DMS 273 (cell line): ENCODE data around the gene ATP5F1B.
"Not testable (repeated sequence)": the region's sequence is repeated elsewhere in the genome, so short reads cannot be mapped to it uniquely, and the experiment has no call there.

Experiments used
- DNase-seq: peaks from one replicate; lab custom pipeline; 2025; ENCODE audit not compliant: unreplicated experiment; lab: John Stamatoyannopoulos, UW

ATP5F1B gene

GRCh38 chr12:56648023-56648422 is 2.2 kb upstream of the ATP5F1B start:
- DNase-seq: not testable (repeated sequence)

- peak; percentile 23 for DNase-seq
Observed at GRCh38 chr12:56645201-56645716, 525 bp downstream of the ATP5F1B start.

DNA sequence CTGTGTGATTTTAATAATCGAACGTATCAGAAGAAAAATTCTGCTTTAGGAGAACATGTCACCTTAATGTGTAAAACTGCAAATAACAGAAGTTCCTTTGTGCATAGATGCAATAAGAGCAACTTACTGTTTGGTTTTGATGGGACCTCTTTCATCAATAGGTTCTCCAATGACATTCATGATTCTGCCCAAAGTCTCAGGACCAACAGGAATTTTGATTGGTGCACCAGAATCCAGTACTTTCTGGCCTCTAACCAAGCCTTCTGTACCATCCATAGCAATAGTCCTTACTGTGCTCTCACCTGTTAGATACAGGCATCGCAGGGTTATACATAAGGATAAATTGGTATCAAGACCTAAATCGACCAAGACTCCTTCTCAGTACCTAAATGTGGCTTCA is 1.1 kb downstream of the ATP5F1B start:
- DNase-seq: peak; percentile 20

- DNase-seq: no peak
Observed at GRCh38 chr12:56641219-56641618, 4.6 kb downstream of the ATP5F1B start.

- no peak for DNase-seq
Observed at GRCh38 chr12:56637621-56638020, 8.2 kb downstream of the ATP5F1B start.

GRCh38 chr12:56636675-56637540 is 8.9 kb downstream of the ATP5F1B start:
- peak; percentile 99 for DNase-seq

- DNase-seq: peak; percentile 88
Observed at GRCh38 chr12:56635806-56636674, 9.7 kb downstream of the ATP5F1B start.

GRCh38 chr12:56634837-56635791 is 10.7 kb downstream of the ATP5F1B start:
- peak; percentile 85 for DNase-seq

DNA sequence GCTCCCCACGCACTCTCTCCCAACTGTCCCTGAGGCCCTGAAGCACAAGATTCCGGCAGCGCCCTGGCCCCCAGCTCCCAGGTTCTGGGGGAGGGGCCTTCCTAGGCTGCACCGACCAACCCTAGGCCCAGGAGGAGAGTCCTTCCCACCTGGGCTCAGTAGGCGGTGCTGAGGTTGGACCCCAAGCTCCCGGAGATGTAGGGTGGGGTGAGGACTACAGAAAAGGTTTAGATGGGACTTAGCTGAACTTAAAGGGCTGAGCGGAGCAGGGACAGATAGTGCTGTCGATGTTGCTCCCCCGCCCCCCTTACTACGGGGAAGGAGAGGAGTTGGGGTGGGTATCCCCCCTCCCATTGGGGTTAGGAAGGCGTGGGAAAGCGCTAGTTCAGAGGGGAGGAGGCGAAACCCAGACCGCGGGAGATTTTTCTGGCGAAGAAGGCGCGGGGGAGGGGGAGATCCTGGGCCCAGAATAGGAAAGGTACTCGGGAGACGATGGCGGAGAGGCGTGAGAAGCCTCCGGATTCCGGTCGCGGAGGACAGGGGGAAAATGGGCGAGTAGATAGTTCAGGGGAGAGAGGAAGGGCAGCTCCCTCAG is 11.4 kb downstream of the ATP5F1B start:
- DNase-seq: peak; percentile 62

DNA sequence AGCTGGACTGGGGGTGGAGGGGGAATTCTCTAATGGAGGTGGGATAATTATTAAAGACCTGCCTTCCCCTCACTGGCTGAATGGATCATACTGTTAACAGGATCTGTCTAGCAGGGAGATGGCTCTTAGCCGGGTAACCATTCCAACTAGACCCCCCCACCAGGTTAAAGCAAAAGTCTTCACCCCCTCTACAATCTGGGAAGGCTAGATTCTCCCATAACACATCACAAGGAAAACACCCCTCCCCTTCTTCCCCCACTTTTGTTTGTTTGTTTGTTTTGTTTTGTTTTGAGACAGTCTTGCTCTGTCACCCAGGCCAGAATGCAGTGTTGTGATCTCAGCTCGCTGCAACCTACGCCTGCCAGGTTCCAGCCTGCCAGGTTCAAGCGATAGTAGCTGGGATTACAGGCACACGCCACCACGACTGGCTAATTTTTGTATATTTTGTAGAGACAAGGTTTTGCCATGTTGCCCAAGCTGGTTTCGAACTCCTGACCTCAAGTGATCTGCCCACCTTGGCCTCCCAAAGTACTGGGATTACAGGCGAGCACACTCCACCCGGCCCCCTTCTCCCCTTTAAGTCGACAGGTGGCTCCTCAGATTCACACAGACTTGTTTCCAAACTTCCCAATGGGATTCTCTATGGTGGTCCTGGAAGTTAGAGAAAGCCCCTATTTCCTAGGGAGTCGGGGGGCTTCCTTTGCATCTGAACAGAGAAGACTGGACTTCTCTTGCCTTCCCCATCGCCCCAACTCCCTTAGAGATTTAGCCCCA is 12.1 kb downstream of the ATP5F1B start:
- peak; percentile 44 for DNase-seq

- peak; percentile 65 for DNase-seq
Observed at GRCh38 chr12:56632701-56633467, 12.9 kb downstream of the ATP5F1B start.

- peak; percentile 53 for DNase-seq
Observed at GRCh38 chr12:56631790-56632700, 13.7 kb downstream of the ATP5F1B start.

DNA sequence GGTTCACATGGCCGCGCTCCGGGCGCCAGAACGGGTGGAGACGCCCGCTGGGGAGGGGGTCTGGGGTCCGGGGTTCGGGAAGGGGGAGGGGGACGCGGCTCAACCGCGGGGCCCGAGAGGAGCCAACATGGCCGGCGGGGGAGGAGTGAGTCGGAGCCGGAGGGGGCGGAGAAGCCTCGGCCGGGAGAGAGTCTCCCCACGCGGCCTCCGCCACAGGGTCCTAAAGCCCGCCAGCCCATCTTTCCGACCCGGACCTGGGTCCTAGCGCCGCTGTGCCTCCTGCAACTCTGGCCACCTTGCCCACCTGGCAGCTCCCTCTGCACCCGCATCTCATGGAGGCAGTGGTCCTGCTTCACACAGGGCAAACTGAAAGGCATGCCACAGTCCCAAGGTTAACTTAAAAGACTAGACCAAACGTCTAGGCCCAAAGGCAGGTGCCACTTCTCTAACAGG is 15.6 kb downstream of the ATP5F1B start, which contains the start of gene BAZ2A:
Gene BAZ2A (minus strand): TSS at position 147 of the 453 bp plus-strand sequence. CDS start 12,796 bp downstream, outside the sequence.
- DNase-seq: peak; percentile 89

GRCh38 chr12:56629459-56630179 is 16.2 kb downstream of the ATP5F1B start:
- DNase-seq: peak; percentile 41

DNA sequence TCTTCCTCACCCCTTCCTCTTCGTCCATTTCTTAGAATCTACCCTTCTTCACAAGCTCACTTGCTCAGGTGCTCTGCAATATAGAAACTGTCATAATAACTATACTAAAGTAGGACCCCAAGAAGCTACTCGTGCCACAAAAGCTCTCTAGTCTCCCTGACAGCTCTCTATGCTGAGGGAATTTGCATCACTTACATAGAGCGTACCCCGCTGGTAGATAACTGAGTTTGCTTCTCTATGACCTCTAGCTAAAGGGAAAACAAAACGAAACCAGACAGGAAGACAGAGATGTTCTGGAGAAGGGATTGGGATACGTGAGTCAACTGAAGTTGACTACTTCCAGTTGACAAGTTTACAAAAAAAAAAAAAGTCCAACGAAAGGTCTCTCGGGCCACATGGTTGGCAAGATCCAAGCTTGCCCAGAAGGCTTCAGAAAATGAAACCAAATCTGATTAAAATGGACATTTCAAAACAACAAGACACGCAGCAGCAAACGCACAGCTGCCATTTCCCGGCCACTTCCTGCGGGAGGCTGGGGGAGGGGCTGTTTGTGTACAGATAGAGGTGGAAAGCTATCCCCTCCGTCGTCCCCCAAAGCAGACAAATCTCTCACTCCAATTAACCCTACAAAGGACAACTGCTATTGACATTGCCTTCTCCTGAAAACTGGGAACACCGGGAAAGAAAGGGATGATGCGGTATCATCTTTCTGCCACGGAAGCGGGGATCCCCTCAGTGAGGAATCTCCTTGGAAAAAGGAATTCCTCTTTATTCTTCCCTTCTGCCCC is 16.9 kb downstream of the ATP5F1B start:
- DNase-seq: peak; percentile 61

DNA sequence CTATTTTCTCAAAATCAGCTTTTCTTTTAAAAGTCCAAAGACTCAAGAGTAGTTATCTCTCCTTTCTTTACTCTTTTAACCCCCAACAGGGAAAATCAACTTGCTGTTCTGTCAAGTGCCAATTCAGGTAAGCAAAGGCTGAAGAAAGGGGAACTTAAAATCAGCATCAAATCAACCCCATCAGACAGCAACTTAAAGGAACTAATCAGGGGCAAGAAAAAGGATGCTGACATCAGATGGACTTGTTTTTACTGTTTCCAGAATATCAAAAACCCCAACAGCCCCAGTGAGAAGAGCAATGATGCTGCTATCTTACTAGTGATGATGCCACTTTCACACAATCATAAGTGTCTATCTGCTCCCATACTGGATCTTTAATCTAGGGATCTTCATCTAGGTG is 19.1 kb downstream of the ATP5F1B start:
- no peak for DNase-seq
